Mesodermal cell (in vitro differentiated cells): ENCODE measurements around the gene RIMBP3C.
"Not testable (repeated sequence)": the region's sequence is repeated elsewhere in the genome, so short reads cannot be mapped to it uniquely, and the experiment has no call there.

Experiments used
- H3K27ac ChIP-seq: 2 replicates; pipeline ENCODE4 v1.7.0; 2013; ENCODE audit warnings: mild to moderate bottlenecking, low read depth, low read length, moderate library complexity; ENCODE audit not compliant: severe bottlenecking
- H3K36me3 ChIP-seq: 2 replicates; pipeline ENCODE4 v1.7.1; 2013; ENCODE audit warnings: mild to moderate bottlenecking, low read length, moderate library complexity; ENCODE audit not compliant: control insufficient read depth, insufficient read depth
- H3K4me1 ChIP-seq: one replicate; pipeline ENCODE4 v1.7.1; 2013; ENCODE audit warnings: mild to moderate bottlenecking, low read length; ENCODE audit not compliant: insufficient read depth, control insufficient read depth, poor library complexity, severe bottlenecking
- H3K4me3 ChIP-seq: 2 replicates; pipeline ENCODE4 v1.7.0; 2013; ENCODE audit warnings: low read length, control low read depth, mild to moderate bottlenecking; ENCODE audit not compliant: insufficient read depth, poor library complexity, severe bottlenecking; ENCODE audit errors: extremely low read depth
- H3K9me3 ChIP-seq: 2 replicates; pipeline ENCODE4 v1.7.1; 2013; ENCODE audit warnings: mild to moderate bottlenecking, low read length, moderate library complexity; ENCODE audit not compliant: control insufficient read depth
- WGBS, 2 experiments: methylation state at CpG; one replicate each; pipeline ENCODE4 v1.1.5; 2013; ENCODE audit warnings: missing lambda C conversion rate in 2 of 2; ENCODE audit not compliant: insufficient coverage in 2 of 2; 5-methylcytosine and 5-hydroxymethylcytosine counted together

RIMBP3C gene

DNA sequence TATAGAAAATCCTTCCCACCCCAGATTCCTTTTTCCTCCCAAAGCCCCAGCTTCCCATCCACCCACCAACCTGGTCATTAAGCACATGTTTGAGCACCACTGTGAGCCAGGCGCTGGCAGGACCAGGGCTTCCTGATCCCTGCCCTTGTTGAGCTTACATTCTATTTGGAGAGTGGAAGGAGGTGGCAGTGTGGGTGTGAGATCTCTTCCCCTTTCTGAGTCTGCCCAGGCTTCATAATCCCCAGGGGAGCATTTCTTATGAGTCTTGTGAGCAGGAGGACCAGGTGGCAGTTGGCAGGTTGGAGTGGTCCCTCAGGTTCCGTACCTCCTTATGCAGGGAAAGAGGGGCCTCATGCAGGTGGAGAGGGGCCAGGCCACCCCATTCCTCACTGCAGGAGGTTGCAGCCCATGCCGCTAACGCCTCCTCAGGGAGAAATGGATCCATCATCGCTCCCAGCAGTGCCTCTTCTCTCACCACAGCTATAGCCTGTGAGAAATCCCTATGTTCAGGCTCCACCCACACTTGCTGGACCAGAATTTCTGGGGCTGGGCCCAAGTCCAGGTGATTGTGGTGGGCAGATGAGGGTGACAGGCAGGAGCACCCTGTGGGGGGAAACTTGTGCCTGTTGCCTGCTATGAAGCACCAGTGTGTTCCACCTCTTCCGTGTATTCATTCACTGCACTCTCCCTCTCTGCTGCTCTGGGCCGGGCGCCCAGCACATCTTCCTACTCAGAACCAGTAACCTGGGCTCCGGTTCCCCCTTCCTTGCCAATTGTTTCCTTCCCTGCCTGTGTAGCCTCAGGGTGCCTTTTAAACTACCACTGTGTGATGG is 39.8 kb upstream of the RIMBP3C start:
- Histone ChIP-seq H3K36me3 (peaks cover 59% of the 10 kb centered on the region), H3K9me3 (no peaks in the 10 kb centered on the region), H3K4me1 (no peaks in the 10 kb centered on the region), H3K4me3 (no peak overlapping the region), H3K27ac (no peak overlapping the region)
- 95 to 98% methylated on average over 6 to 7 of the region's 9 CpGs for WGBS, 2 experiments

DNA sequence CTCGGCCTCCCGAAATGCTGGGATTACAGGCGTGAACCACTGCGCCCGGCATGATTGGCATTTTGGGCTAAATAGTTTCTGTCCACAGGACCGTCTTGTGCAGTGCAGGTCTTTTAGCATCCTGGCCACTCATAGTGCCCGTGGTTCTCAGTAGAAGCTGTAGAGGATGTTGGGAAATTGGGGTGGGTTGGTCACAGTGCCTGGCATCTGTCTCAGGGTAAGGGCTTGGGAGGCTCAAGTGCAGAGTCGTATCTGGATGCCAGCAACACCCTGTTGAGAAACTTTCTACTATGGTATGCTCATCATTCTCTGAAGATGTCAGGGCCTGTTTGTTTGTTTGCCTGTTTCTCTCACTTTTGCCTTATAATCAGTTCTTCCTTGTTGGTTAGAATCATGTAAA is 38.1 kb upstream of the RIMBP3C start:
- Histone ChIP-seq H3K9me3 (no peaks in the 10 kb centered on the region), H3K36me3 (peaks cover 51% of the 10 kb centered on the region), H3K4me1 (no peaks in the 10 kb centered on the region), H3K27ac (no peak overlapping the region), H3K4me3 (no peak overlapping the region)
- 86 to 87% methylated on average over 6 to 8 of the region's 8 CpGs for WGBS, 2 experiments

DNA sequence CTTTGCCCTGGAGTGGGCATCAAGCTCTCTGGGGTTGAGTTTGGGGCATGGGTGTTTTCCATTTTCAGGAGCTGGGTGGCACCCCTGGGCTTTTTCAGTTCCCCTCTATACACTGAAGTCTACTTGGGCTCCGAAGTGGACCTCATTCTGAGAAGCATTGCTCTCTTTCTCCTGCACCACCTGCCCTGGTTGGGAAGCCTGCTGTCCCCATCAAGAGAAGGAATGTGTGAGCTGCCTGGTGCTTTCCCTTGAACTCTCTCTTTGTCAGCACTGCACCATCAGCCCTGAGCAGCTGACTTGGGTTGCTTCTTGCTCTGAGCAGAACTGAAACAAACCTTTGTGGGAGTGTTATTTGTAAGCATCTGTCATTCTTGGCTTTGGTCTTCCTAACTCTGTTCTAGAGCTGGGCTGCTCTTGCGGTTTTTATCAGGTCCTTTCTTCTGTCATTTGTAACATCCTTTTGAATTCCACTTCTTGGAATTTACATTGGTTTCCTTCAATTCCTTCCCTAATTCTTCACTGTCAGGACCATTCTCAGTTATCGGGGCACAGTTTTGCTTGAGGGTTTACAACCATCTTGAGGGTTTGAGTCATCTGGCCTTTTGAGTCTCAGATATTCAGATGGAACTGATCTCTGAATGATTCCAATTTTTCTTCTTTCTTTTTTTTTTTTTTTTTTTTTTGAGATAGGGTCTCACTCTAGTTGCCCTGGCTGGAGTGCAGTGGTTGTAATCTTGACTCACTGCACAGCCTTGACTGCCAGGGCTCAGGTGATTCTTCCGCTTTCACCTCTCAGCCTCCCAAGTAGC is 36.7 kb upstream of the RIMBP3C start:
- Histone ChIP-seq H3K36me3 (peaks cover 46% of the 10 kb centered on the region), H3K4me3 (no peak overlapping the region), H3K9me3 (no peaks in the 10 kb centered on the region), H3K4me1 (no peaks in the 10 kb centered on the region), H3K27ac (no peak overlapping the region)
- 93 to 100% methylated on average over 3 of the region's 4 CpGs for WGBS, 2 experiments

DNA sequence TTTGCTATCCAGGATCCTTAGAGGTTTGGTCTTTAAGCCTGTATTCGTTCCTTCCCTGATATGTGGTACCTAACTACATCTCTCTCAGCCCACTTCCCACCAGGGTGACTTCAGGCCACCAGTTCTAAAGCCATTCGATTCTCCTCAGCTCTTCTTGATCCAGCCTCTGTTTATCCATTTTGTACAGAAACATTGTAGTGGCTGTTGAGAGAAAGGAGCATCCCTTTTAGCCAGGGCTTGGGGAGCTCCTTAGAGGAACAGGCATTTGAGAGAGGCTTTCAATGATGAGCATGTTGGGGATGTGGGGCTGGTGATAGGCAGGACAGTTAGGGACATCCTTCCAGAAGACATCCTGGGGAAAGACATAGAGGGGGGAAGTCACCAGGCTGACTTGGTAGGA is 34.1 kb upstream of the RIMBP3C start:
- Histone ChIP-seq H3K36me3 (peaks cover 34% of the 10 kb centered on the region), H3K9me3 (no peaks in the 10 kb centered on the region), H3K27ac (no peak overlapping the region), H3K4me3 (no peak overlapping the region), H3K4me1 (no peaks in the 10 kb centered on the region)
- WGBS, 2 experiments, result no CpG with 5 or more reads among the region's 2 CpGs

DNA sequence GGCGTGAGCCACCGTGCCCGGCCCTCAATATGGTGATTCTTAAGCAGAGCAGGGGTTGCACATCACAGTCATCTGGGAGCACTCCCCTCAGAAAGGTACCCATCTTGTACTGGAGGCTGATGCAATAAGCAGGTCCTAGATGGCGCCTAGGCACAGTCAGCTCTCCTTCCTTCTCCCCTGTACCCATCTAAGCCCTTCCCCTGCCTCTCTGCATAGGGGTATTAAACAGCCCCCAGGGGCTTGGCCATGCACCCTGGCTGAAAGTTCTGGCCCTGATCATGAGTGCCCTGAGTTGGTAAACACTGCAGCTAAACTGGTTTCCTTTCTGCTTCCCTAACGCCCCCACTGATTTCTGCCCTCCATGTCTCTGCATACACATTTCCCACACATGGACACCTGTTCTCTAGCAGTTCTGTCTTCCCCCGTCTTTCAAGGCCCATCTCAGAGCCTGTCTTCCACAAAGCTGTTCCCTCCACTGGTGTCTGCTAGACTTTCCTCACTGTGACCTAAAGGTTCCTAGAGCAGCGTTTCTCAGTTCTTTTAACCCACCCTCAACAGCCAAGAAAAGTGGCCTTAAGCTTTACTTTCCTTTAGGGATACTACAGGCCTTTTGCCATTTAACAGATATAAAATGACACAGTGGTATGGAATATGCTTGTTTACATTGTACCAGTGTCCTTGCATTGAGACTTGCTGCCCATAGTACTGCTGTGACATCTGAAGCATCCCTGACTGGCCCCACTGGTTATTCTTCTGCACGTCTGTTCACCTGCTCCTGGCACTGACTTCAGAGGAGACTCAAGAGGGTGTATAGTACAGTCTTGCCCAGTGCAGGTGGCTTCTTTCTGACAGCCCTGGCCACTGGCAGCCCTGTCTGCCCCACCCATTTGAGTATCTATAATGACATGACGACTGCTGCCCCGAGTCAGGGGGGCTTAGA is 31.8 kb upstream of the RIMBP3C start:
- H3K9me3 ChIP-seq, result no peaks in the 10 kb centered on the region
- no peak overlapping the region for H3K4me3 ChIP-seq
- H3K36me3 ChIP-seq, result peaks cover 32% of the 10 kb centered on the region
- no peak overlapping the region for H3K27ac ChIP-seq
- 97 to 99% methylated on average over 8 to 9 of the region's 10 CpGs for WGBS, 2 experiments
- H3K4me1 ChIP-seq, result no peaks in the 10 kb centered on the region

DNA sequence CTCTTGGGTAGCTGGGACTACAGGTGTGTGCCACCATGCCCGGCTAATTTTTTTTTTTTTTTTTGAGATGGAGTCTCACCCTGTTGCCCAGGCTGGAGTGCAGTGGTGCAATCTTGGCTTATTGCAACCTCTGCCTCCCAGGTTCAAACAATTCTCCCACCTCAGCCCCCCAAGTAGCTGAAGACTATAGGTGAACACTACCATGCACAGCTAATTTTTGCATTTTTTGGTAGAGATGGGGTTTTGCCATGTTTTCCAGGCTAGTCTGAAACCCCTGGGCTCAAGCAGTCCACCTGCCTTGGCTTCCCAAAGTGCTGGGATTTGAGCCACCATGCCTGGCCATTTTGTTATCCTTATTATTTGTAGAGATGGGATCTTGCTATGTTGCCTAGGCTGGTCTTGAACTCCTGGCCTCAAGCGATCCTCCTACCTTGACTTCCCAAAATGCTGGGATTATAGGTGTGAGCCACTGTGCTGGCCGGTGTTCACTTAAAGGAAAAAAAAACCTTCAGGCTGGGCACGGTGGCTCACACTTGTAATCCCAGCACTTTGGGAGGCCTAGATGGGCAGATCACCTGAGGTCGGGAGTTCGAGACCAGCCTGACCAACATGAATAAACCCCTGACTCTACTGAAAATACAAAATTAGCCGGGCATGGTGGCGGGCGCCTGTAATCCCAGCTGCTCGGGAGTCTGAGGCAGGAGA is 29.9 kb upstream of the RIMBP3C start:
- H3K9me3 ChIP-seq, H3K4me1 ChIP-seq, H3K27ac ChIP-seq, H3K4me3 ChIP-seq: not testable (repeated sequence)
- H3K36me3 ChIP-seq, result peaks cover 36% of the 10 kb centered on the region
- 83 to 96% methylated on average over 5 to 6 of the region's 10 CpGs for WGBS, 2 experiments

DNA sequence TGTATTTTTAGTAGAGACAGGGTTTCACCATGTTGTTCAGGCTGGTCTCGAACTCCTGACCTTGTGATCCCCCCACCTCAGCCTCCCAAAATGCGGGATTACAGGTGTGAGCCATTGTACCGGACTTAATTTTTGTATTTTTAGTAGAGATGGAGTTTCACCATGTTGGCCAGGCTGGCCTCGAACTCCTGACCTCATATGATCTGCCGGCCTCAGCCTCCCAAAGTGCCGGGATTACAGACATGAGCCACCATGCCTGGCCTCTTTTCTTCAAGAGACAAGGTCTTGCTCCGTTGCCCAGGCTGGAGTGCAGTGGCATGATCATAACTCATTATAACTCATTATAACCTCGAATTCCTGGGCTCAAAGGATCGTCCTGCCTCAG is 29.4 kb upstream of the RIMBP3C start:
- not testable (repeated sequence) for H3K27ac ChIP-seq, H3K9me3 ChIP-seq, H3K4me1 ChIP-seq, H3K4me3 ChIP-seq
- 92 to 99% methylated on average over 6 to 7 of the region's 9 CpGs for WGBS, 2 experiments
- H3K36me3 ChIP-seq, result peaks cover 31% of the 10 kb centered on the region

DNA sequence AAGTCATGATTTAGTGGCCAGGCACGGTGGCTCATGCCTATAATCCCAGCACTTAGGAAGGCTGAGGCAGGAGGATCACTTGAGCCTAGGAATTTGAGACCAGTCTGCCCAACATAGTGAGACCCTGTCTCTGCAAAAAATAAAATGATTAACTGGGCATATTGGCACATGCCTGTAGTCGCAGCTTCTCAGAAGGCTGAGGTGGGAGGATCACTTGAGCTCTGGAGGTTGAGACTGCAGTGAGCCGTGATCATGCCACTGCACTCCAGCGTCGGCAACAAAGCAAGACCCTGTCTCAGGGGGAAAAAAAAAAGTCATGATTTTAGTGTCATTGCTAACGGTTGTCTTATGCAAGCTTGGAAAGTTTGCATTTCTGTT is 28.2 kb upstream of the RIMBP3C start:
- Histone ChIP-seq H3K36me3 (peaks cover 28% of the 10 kb centered on the region), H3K27ac (no peak overlapping the region), H3K9me3 (no peaks in the 10 kb centered on the region), H3K4me1 (no peaks in the 10 kb centered on the region), H3K4me3 (no peak overlapping the region)
- WGBS, 2 experiments, result 93 to 96% methylated on average over 5 to 6 of the region's 6 CpGs

DNA sequence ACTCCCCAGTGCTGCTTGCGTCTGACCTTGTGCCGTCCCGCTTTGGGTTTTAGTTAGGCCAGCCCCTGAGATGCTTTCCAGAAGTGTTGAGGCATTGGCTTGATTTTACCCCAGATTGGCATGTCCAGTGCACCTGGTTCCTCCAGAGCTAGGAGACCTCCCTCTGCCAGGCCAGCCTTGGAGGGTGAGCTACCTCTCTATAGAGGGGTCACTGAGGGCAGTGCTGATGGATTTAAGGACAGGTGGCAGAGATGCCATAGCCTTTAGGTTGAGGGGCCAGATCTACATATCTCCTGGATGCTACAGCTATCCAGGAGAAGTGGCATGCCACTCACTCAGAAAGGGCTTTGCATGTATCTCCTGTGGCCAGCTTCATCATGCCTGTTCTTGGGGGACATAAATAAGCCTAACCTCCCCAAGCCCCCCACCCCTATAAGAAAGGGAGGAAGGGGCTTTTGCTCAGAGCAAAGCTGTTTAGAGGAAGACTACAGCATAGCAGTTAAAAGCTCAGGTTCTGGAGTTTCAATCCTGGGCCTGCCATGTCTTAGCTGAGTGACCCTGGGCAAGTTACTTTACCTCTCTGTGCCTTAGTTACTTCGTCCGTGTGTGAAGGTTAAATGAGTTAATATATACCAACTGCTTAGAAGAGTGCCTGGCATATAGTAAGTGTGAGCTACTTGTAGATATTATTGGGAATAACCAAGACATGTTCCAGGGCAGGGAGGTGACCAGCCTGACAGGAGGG is 22.7 kb upstream of the RIMBP3C start:
- 96 to 100% methylated on average over 5 of the region's 5 CpGs for WGBS, 2 experiments
- H3K9me3 ChIP-seq, result no peaks in the 10 kb centered on the region
- no peak overlapping the region for H3K27ac ChIP-seq
- peaks cover 54% of the 10 kb centered on the region for H3K36me3 ChIP-seq
- H3K4me1 ChIP-seq, result peaks cover 18% of the 10 kb centered on the region
- no peak overlapping the region for H3K4me3 ChIP-seq
